Measurements from ENCODE around the gene PEX5. TPM values are rescaled to one million over a fixed set of nuclear protein-coding genes. Genes with fewer than 3 reads are reported as not detected.
"Not testable (repeated sequence)": the region's sequence is repeated elsewhere in the genome, so short reads cannot be mapped to it uniquely, and the experiment has no call there.

PEX5 gene
- total RNA-seq, 2 experiments from 2014 or later = 26.0 to 27.9 TPM

DNA sequence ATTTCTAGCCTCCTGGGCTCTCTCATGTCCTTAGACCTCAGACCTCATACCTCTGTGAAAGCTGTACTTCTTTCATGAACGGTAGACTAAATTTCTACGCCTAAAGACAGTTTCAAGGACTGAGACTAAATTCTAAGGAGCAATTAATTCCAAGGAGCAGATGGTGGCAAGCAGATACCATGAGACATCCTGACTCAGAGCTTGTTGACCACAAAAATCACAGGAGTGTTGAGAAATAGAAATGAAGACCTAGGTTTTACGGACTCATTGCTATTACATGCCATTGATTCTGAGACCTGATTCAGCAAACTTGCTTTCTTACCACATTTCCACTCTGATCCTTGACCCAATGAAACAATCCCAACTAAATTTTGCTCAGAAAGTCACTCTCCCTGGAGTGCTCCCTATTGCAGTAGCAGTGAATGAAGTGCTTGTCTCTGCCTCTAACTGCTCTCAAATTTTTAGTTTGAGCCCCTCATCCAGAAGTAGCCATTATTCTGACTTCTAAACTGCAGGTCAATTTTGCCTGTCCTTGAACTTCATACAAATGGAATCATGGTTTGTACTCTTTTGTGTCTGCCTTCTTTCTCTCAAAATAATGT, 52.0 kb downstream of the PEX5 start:
- POLR2A ChIA-PET = no interaction called here
- Mint-ChIP-seq H3K36me3 (no peaks in the 10 kb centered on the region), H3K9me3 (peaks cover 6% of the 10 kb centered on the region), H3K27ac (no peak overlapping the region), H3K27me3 (peaks cover 16% of the 10 kb centered on the region), H3K4me3 (no peak overlapping the region), H3K4me1 (ENCODE audit: low read depth) (no peaks in the 10 kb centered on the region)
- DNase-seq = no peak
- intact Hi-C loops (cut with micrococcal nuclease) = no loop called here
- CTCF ChIA-PET = no interaction called here

GRCh38 chr12:7242176-7243101, 53.0 kb downstream of the PEX5 start:
- Mint-ChIP-seq H3K9me3 (peaks cover 6% of the 10 kb centered on the region), H3K27me3 (peaks cover 16% of the 10 kb centered on the region), H3K4me1 (ENCODE audit: low read depth) (no peaks in the 10 kb centered on the region), H3K27ac (no peak overlapping the region), H3K36me3 (no peaks in the 10 kb centered on the region), H3K4me3 (no peak overlapping the region)
- no peak for DNase-seq
- intact Hi-C loops (cut with micrococcal nuclease) = no loop called here
- POLR2A ChIA-PET = no interaction called here
- CTCF ChIA-PET = no interaction called here

DNA sequence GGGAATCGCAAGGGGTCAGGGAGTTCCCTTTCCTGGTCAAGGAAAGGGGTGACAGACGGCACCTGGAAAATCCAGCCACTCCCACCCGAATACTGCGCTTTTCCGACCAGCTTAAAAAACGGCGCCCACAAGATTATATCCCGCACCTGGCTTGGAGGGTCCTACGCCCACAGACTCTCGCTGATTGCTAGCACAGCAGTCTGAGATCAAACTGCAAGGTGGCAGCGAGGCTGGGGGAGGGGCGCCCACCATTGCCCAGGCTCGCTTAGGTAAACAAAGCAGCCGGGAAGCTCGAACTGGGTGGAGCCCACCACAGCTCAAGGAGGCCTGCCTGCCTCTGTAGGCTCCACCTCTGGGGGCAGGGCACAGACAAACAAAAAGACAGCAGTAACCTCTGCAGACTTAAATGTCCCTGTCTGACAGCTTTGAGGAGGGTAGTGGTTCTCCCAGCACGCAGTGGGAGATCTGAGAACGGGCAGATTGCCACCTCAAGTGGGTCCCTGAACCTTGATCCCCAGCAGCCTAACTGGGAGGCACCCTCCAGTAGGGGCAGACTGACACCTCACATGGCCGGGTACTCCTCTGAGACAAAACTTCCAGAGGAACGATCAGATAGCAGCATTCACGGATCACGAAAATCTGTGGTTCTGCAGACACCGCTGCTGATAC, 62.0 kb downstream of the PEX5 start:
- H3K9me3 Mint-ChIP-seq; H3K4me1 Mint-ChIP-seq (ENCODE audit: low read depth); H3K4me3 Mint-ChIP-seq; H3K27me3 Mint-ChIP-seq; H3K27ac Mint-ChIP-seq; CTCF ChIA-PET; H3K36me3 Mint-ChIP-seq; POLR2A ChIA-PET; intact Hi-C loops (cut with micrococcal nuclease); DNase-seq: not testable (repeated sequence)

- Mint-ChIP-seq H3K4me3 (no peak overlapping the region), H3K27ac (no peak overlapping the region), H3K4me1 (ENCODE audit: low read depth) (no peaks in the 10 kb centered on the region), H3K36me3 (no peaks in the 10 kb centered on the region), H3K27me3 (peaks cover 2% of the 10 kb centered on the region), H3K9me3 (no peaks in the 10 kb centered on the region)
- ChIA-PET POLR2A (no interaction called here), CTCF (no interaction called here)
- no peak for DNase-seq
- intact Hi-C loops (cut with micrococcal nuclease) = no loop called here
These were observed 69.6 kb downstream of the PEX5 start for GRCh38 chr12:7259060-7259459.

Other genes starting within 250 kb of the PEX5 start
- gene RNU7-1, start 245.9 kb upstream of the PEX5 start, total RNA-seq = not detected
- 100 to 1,000 TPM; 257 to 272 TPM for gene C12orf57, start 245.7 kb upstream of the PEX5 start, total RNA-seq
- gene PTPN6, start 238.3 kb upstream of the PEX5 start, total RNA-seq = 100 to 1,000 TPM; 321 to 324 TPM
- 100 to 1,000 TPM; 334 to 346 TPM for gene PHB2, start 219.0 kb upstream of the PEX5 start, total RNA-seq
- gene EMG1, start 218.8 kb upstream of the PEX5 start, total RNA-seq = 10 to 100 TPM; 76.5 to 81.5 TPM
- 10 to 100 TPM; 18.3 to 20.5 TPM for gene LPCAT3, start 171.2 kb upstream of the PEX5 start, total RNA-seq
- 1 to 10 TPM; 1.7 to 2.0 TPM for gene C1S, start 129.0 kb upstream of the PEX5 start, total RNA-seq
- gene C1R, start 97.2 kb upstream of the PEX5 start, total RNA-seq = 1 to 10 TPM; 1.4 to 2.2 TPM
- 10 to 100 TPM; 17.1 to 22.6 TPM for gene C1RL, start 80.5 kb upstream of the PEX5 start, total RNA-seq
- under 1 TPM in 1 of 2 experiments, not detected in 1; 0.21 TPM for gene RBP5, start 60.8 kb upstream of the PEX5 start, total RNA-seq
- gene CLSTN3, start 59.3 kb upstream of the PEX5 start, total RNA-seq = 10 to 100 TPM; 40.1 to 44.7 TPM
- gene ACSM4, start 114.4 kb downstream of the PEX5 start, total RNA-seq = not detected